IPS-18a (cell line): ENCODE results near the gene CLEC2A.

Experiments used
- H3K27ac ChIP-seq: one replicate; pipeline ENCODE4 v1.5.1; 2013; ENCODE audit warnings: low read length
- H3K27me3 ChIP-seq: one replicate; pipeline ENCODE4 v1.6.1; 2013; ENCODE audit warnings: mild to moderate bottlenecking, low read length; ENCODE audit not compliant: control insufficient read depth, insufficient read depth
- H3K36me3 ChIP-seq: one replicate; pipeline ENCODE4 v1.6.1; 2013; ENCODE audit warnings: low read depth, low read length; ENCODE audit not compliant: control insufficient read depth
- H3K4me1 ChIP-seq: one replicate; pipeline ENCODE4 v1.6.1; 2013; ENCODE audit warnings: low read depth, low read length; ENCODE audit not compliant: control insufficient read depth
- H3K4me3 ChIP-seq: one replicate; pipeline ENCODE4 v1.5.1; 2013; ENCODE audit warnings: low read length
- H3K9ac ChIP-seq: one replicate; pipeline ENCODE4 v1.6.1; 2013; ENCODE audit warnings: mild to moderate bottlenecking, low read length, moderate library complexity
- H3K9me3 ChIP-seq: one replicate; pipeline ENCODE4 v1.6.1; 2013; ENCODE audit warnings: low read depth, low read length; ENCODE audit not compliant: control insufficient read depth

Gene CLEC2A

DNA sequence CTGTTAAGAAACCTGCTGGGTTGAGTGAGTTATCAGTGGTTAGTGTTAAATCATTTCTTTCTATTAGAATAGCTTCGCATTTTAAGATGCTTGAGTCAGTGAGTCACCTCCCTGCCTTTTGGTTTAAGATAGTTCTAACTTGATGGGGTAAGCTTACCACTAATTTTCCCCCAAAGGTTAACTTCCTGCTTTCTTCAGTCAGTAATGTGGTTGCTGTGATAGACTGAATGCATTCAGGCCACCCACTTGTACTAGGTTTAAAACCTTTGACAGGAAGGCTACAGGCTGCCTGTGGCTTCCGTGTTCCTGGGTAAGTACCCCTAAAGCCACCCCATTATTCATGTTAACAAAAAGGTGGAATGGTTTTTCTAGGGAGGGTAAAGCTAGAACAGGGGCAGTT is 25.3 kb downstream of the CLEC2A start:
- H3K36me3 ChIP-seq = no peaks in the 10 kb centered on the region

GRCh38 chr12:9902539-9903228 is 29.5 kb downstream of the CLEC2A start:
- Histone ChIP-seq H3K9ac (no peak overlapping the region), H3K27ac (no peak overlapping the region), H3K27me3 (no peaks in the 10 kb centered on the region), H3K4me1 (no peaks in the 10 kb centered on the region), H3K36me3 (no peaks in the 10 kb centered on the region), H3K4me3 (no peak overlapping the region), H3K9me3 (peaks cover 5% of the 10 kb centered on the region)

More for the DNA sequence above, 25.3 kb downstream of the CLEC2A start:
- no peak overlapping the region for H3K9ac ChIP-seq
- H3K27me3 ChIP-seq = no peaks in the 10 kb centered on the region
- H3K4me3 ChIP-seq = no peak overlapping the region
- H3K27ac ChIP-seq = no peak overlapping the region
- H3K4me1 ChIP-seq = no peaks in the 10 kb centered on the region
- peaks cover 23% of the 10 kb centered on the region for H3K9me3 ChIP-seq

- no peaks in the 10 kb centered on the region for H3K27me3 ChIP-seq
- H3K27ac ChIP-seq = no peak overlapping the region
- H3K36me3 ChIP-seq = no peaks in the 10 kb centered on the region
- H3K9me3 ChIP-seq = peaks cover 5% of the 10 kb centered on the region
- no peak overlapping the region for H3K9ac ChIP-seq
- no peak overlapping the region for H3K4me3 ChIP-seq
- no peaks in the 10 kb centered on the region for H3K4me1 ChIP-seq
Observed at GRCh38 chr12:9900930-9901329, 31.2 kb downstream of the CLEC2A start.

- H3K27me3 ChIP-seq = no peaks in the 10 kb centered on the region
- no peak overlapping the region for H3K4me3 ChIP-seq
- H3K9me3 ChIP-seq = peaks cover 5% of the 10 kb centered on the region
- no peak overlapping the region for H3K9ac ChIP-seq
- no peak overlapping the region for H3K27ac ChIP-seq
- H3K4me1 ChIP-seq = no peaks in the 10 kb centered on the region
- H3K36me3 ChIP-seq = no peaks in the 10 kb centered on the region
Observed at GRCh38 chr12:9899209-9899608, 33.0 kb downstream of the CLEC2A start.

DNA sequence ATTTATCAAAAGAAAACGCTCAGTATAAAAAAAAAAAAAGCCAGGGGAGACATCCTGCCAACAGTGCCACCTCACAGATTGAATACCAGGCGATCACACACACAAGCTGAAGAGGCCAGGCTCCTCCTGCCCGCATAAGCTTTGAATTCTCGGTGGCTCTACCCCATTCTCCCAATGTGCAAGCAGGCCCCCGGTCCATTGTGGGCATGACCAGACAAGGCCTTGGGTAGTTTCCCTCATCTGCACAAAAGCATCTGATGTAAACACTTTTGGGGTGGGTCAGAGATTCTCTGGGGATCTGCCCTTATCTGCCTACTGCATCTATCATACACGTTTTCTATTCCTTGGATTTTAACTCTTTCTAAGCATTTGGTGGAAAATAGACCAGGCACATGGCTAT is 34.6 kb downstream of the CLEC2A start:
- H3K4me3 ChIP-seq = no peak overlapping the region
- no peaks in the 10 kb centered on the region for H3K27me3 ChIP-seq
- H3K9me3 ChIP-seq = peaks cover under 1% of the 10 kb centered on the region
- no peak overlapping the region for H3K27ac ChIP-seq
- H3K4me1 ChIP-seq = no peaks in the 10 kb centered on the region
- H3K9ac ChIP-seq = no peak overlapping the region
- no peaks in the 10 kb centered on the region for H3K36me3 ChIP-seq

DNA sequence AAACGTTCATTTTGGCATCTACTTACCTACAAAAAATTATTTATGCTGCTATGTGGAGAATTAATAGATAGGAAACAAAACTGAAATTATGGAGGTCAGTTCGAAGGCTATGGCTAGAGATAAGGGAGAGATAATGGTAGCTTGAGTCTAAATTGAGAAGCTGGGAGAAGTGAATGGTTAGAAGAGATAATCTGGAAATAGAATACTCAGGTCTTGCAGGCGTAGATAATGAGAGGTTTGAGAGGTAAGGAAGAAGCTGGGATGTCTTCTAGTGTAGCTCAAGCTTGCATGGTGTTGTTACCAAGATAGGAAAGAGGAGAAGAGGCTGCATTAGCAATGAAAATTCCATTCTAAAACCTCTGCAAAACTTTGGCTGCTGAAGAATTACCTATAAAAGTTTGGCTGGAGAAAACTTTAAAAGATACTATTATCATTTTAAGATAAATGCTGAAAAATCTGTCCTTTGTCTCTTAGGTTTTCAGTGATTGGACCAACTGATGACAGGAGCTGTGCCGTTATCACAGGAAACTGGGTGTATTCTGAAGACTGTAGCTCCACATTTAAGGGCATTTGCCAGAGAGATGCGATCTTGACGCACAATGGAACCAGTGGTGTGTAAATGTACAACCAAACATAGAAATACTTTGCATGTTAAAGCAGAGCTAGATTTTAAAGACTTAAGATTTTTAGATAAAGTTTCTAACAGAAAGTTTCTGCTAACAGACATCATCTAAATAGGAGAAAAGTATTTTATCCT is 36.8 kb downstream of the CLEC2A start:
- H3K4me1 ChIP-seq = no peaks in the 10 kb centered on the region
- H3K27me3 ChIP-seq = no peaks in the 10 kb centered on the region
- no peak overlapping the region for H3K27ac ChIP-seq
- H3K36me3 ChIP-seq = no peaks in the 10 kb centered on the region
- H3K9ac ChIP-seq = no peak overlapping the region
- H3K4me3 ChIP-seq = no peak overlapping the region
- H3K9me3 ChIP-seq = no peaks in the 10 kb centered on the region

DNA sequence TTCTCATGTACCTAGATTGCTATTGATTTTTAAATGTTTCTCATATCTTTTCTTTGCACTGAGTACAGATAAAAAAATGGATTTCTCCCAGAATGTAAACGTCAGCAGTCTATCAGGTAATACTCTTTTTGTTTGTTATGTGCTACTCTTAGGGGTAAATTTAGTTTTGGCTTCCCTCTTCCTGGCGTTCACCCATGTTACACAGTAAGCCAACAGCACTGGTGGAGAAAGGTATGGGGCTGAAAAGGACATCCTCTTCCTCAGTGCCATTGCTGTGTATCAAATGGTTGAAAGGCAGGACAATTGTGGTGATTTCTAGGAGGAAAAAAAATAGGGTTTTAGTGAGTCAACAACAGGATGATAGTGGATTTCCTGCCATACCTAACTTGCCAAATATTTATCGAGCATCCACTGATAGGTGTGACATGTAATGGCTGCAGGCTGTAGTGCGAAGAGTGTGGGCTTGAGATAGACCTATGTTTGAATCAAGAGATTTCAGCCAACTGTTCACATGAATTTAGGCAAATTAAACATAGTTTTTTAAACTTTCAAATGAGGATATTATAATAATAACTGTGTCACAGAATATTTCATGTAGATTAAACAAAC is 43.4 kb downstream of the CLEC2A start:
- H3K4me3 ChIP-seq = no peak overlapping the region
- no peak overlapping the region for H3K27ac ChIP-seq
- no peaks in the 10 kb centered on the region for H3K4me1 ChIP-seq
- H3K36me3 ChIP-seq = no peaks in the 10 kb centered on the region
- no peaks in the 10 kb centered on the region for H3K9me3 ChIP-seq
- no peak overlapping the region for H3K9ac ChIP-seq
- no peaks in the 10 kb centered on the region for H3K27me3 ChIP-seq

- H3K4me1 ChIP-seq = peaks cover 3% of the 10 kb centered on the region
- no peaks in the 10 kb centered on the region for H3K36me3 ChIP-seq
- H3K9ac ChIP-seq = no peak overlapping the region
- no peak overlapping the region for H3K4me3 ChIP-seq
- no peak overlapping the region for H3K27ac ChIP-seq
- no peaks in the 10 kb centered on the region for H3K27me3 ChIP-seq
- no peaks in the 10 kb centered on the region for H3K9me3 ChIP-seq
Observed at GRCh38 chr12:9883175-9883574, 49.0 kb downstream of the CLEC2A start.

GRCh38 chr12:9881988-9882387 is 50.2 kb downstream of the CLEC2A start:
- no peak overlapping the region for H3K27ac ChIP-seq
- no peak overlapping the region for H3K4me3 ChIP-seq
- no peak overlapping the region for H3K9ac ChIP-seq
- H3K36me3 ChIP-seq = no peaks in the 10 kb centered on the region
- peaks cover 3% of the 10 kb centered on the region for H3K4me1 ChIP-seq
- no peaks in the 10 kb centered on the region for H3K27me3 ChIP-seq
- no peaks in the 10 kb centered on the region for H3K9me3 ChIP-seq

GRCh38 chr12:9881246-9881645 is 50.9 kb downstream of the CLEC2A start, which contains the start of gene KLRF2:
Gene KLRF2, plus strand, starts transcription at chr12:9881489. Its CDS starts 107 bp downstream, at chr12:9881596.
- peaks cover 3% of the 10 kb centered on the region for H3K4me1 ChIP-seq
- H3K27ac ChIP-seq = no peak within 1 kb of the TSS
- H3K4me3 ChIP-seq = no peak within 1 kb of the TSS
- no peaks in the 10 kb centered on the region for H3K9me3 ChIP-seq
- no peak within 1 kb of the TSS for H3K9ac ChIP-seq
- no peaks in the 10 kb centered on the region for H3K27me3 ChIP-seq
- H3K36me3 ChIP-seq = no peaks in the 10 kb centered on the region

- no peak overlapping the region for H3K9ac ChIP-seq
- no peaks in the 10 kb centered on the region for H3K27me3 ChIP-seq
- no peaks in the 10 kb centered on the region for H3K9me3 ChIP-seq
- no peak overlapping the region for H3K4me3 ChIP-seq
- H3K36me3 ChIP-seq = no peaks in the 10 kb centered on the region
- H3K4me1 ChIP-seq = peaks cover 3% of the 10 kb centered on the region
- H3K27ac ChIP-seq = no peak overlapping the region
Observed at GRCh38 chr12:9880532-9881078, 51.6 kb downstream of the CLEC2A start.
